Measurements from ENCODE around the gene URB1.
"Not testable (repeated sequence)": the region's sequence is repeated elsewhere in the genome, so short reads cannot be mapped to it uniquely, and the experiment has no call there.

URB1 gene

DNA sequence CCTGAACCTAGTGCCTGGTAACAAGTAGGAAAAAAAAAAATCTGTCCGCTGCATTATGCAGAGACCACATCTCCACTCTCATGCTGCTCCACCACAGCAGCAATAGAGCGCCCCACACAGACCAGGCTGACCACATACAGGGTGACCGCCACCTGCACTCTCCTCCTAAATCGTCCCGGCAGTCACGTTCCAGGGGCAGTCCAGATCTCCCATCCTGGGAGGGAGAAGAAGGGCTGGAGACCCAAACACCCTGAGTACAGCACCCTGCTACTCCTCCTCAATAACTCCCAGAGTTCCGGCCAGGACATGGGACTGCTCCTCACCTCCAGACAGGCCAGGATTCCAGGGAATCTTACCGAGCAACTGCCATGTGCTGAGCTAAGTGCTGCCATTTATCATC, 15.3 kb downstream of the URB1 start:
- Histone ChIP-seq H3K36me3 (ENCODE audit: control insufficient read depth in 4 of 4, insufficient read depth in 4 of 4, low read length in 3 of 4) (peaks cover 8 to 79% (median 54%) of the 10 kb centered on the region in 4 experiments), H3K4me3 (ENCODE audit: control insufficient read depth in 1 of 7, extremely low read depth in 1 of 7, insufficient read depth in 4 of 7, low read depth in 2 of 7, low read length in 6 of 7) (no peak overlapping the region), H3K4me1 (ENCODE audit: control extremely low read depth in 1 of 4, control insufficient read depth in 4 of 4, insufficient read depth in 4 of 4, low read length in 3 of 4) (no peaks in the 10 kb centered on the region), H3K9me3 (ENCODE audit: control extremely low read depth in 1 of 5, control insufficient read depth in 4 of 5, insufficient read depth in 2 of 5, low read depth in 1 of 5, low read length in 4 of 5) (no peaks in the 10 kb centered on the region), H3K27ac (ENCODE audit: insufficient read depth in 1 of 2, low read depth in 1 of 2, low read length in 2 of 2, poor library complexity in 1 of 2, severe bottlenecking in 2 of 2) (no peak overlapping the region), H3K27me3 (replicated peaks in 2 of 5; ENCODE audit: control insufficient read depth in 4 of 5, insufficient read depth in 5 of 5, low read length in 4 of 5) (no peaks in the 10 kb centered on the region)
- CTCF ChIA-PET: no interaction called here
- WGBS (ENCODE audit: insufficient coverage): 97% methylated on average over 6 of the region's 8 CpGs
- POLR2A ChIA-PET: no interaction called here
- no peak for DNase-seq

GRCh38 chr21:32372755-32373154, 20.1 kb downstream of the URB1 start:
- Histone ChIP-seq H3K27me3 (replicated peaks in 2 of 5; ENCODE audit: control insufficient read depth in 4 of 5, insufficient read depth in 5 of 5, low read length in 4 of 5) (no peaks in the 10 kb centered on the region), H3K4me3 (ENCODE audit: control insufficient read depth in 1 of 7, extremely low read depth in 1 of 7, insufficient read depth in 4 of 7, low read depth in 2 of 7, low read length in 6 of 7) (no peak overlapping the region), H3K9me3 (ENCODE audit: control extremely low read depth in 1 of 5, control insufficient read depth in 4 of 5, insufficient read depth in 2 of 5, low read depth in 1 of 5, low read length in 4 of 5) (no peaks in the 10 kb centered on the region), H3K4me1 (ENCODE audit: control extremely low read depth in 1 of 4, control insufficient read depth in 4 of 4, insufficient read depth in 4 of 4, low read length in 3 of 4) (no peaks in the 10 kb centered on the region), H3K36me3 (ENCODE audit: control insufficient read depth in 4 of 4, insufficient read depth in 4 of 4, low read length in 3 of 4) (peaks cover 3 to 80% (median 56%) of the 10 kb centered on the region in 4 experiments), H3K27ac (ENCODE audit: insufficient read depth in 1 of 2, low read depth in 1 of 2, low read length in 2 of 2, poor library complexity in 1 of 2, severe bottlenecking in 2 of 2) (no peak overlapping the region)
- ChIA-PET POLR2A (no interaction called here), CTCF (interaction anchor here (1.4 kb wide), 1 partner anchor 13 kb away, joined by 3 read pairs; no protein-coding TSS in a partner anchor)
- no CpG with 5 or more reads among the region's 3 CpGs for WGBS (ENCODE audit: insufficient coverage)
- DNase-seq: no peak

DNA sequence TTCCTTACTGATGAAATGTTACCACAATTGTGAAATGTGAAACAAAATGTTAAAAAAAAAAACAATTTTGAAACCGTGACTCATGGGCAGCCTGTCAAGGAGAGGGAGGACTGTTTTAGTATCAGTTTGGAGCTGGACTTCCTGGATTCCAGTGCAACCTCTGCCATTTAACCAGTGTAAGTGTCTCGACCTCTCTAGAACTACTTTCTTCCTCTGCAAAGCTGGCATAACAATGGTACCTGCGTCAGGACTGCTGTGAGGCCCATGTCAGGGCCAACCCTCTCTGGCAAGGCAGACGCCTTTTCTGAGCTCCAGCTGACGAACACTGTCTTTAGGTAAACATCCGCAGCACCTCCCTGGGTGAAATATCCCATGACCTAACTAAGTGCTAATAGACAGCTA, 20.9 kb downstream of the URB1 start:
- no peak overlapping the region for H3K4me3 ChIP-seq (ENCODE audit: control insufficient read depth in 1 of 7, extremely low read depth in 1 of 7, insufficient read depth in 4 of 7, low read depth in 2 of 7, low read length in 6 of 7)
- H3K27ac ChIP-seq (ENCODE audit: insufficient read depth in 1 of 2, low read depth in 1 of 2, low read length in 2 of 2, poor library complexity in 1 of 2, severe bottlenecking in 2 of 2): no peak overlapping the region
- ChIA-PET POLR2A (no interaction called here), CTCF (interaction anchor here (1.4 kb wide), 1 partner anchor 14 kb away, joined by 3 read pairs; no protein-coding TSS in a partner anchor)
- no peak for DNase-seq
- no peaks in the 10 kb centered on the region for H3K27me3 ChIP-seq (replicated peaks in 2 of 5; ENCODE audit: control insufficient read depth in 4 of 5, insufficient read depth in 5 of 5, low read length in 4 of 5)
- peaks cover 5 to 80% (median 55%) of the 10 kb centered on the region in 4 experiments for H3K36me3 ChIP-seq (ENCODE audit: control insufficient read depth in 4 of 4, insufficient read depth in 4 of 4, low read length in 3 of 4)
- WGBS (ENCODE audit: insufficient coverage): 100% methylated on average over 4 of the region's 6 CpGs
- no peaks in the 10 kb centered on the region for H3K4me1 ChIP-seq (ENCODE audit: control extremely low read depth in 1 of 4, control insufficient read depth in 4 of 4, insufficient read depth in 4 of 4, low read length in 3 of 4)
- H3K9me3 ChIP-seq (ENCODE audit: control extremely low read depth in 1 of 5, control insufficient read depth in 4 of 5, insufficient read depth in 2 of 5, low read depth in 1 of 5, low read length in 4 of 5): no peaks in the 10 kb centered on the region

DNA sequence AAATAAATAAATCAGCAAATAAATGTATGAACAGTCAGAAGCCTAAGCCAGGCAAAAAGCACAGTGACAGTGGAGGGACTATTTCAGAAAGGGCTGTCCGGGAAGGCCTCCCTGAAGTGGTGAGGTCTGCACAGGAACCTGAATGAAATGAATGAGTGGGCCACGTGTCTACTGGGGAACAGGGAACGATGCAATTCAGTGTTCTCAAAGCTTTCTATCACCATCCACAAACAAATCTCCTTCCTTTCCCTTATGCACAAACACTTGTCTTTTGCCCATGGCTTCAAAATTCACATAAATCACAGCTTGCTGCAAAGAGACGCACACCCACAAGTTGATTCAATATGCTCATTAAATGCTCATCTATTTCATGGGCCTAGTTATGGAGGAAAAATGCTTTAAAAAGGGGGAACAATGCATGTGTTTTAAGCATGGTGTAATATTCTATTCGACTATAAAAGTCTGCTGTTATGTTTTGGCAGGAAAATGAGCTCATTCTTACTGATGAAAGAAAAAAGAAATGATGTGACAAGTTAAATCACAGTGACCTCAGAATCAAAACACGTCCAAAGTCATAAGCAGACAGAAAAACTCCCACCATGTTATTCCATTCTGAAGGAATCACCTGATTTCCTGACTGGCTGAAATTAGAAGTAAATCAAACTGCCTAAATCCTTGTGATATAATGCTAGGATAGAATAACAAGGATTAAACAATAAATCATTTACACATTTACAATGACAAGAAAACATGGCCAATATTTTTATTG, 21.6 kb downstream of the URB1 start:
- CTCF ChIA-PET: no interaction called here
- 91% methylated on average over 4 of the region's 6 CpGs for WGBS (ENCODE audit: insufficient coverage)
- no peaks in the 10 kb centered on the region for H3K4me1 ChIP-seq (ENCODE audit: control extremely low read depth in 1 of 4, control insufficient read depth in 4 of 4, insufficient read depth in 4 of 4, low read length in 3 of 4)
- no peak overlapping the region for H3K27ac ChIP-seq (ENCODE audit: insufficient read depth in 1 of 2, low read depth in 1 of 2, low read length in 2 of 2, poor library complexity in 1 of 2, severe bottlenecking in 2 of 2)
- no peak for DNase-seq
- H3K36me3 ChIP-seq (ENCODE audit: control insufficient read depth in 4 of 4, insufficient read depth in 4 of 4, low read length in 3 of 4): peaks cover 5 to 85% (median 58%) of the 10 kb centered on the region in 4 experiments
- H3K9me3 ChIP-seq (ENCODE audit: control extremely low read depth in 1 of 5, control insufficient read depth in 4 of 5, insufficient read depth in 2 of 5, low read depth in 1 of 5, low read length in 4 of 5): no peaks in the 10 kb centered on the region
- POLR2A ChIA-PET: no interaction called here
- no peak overlapping the region for H3K4me3 ChIP-seq (ENCODE audit: control insufficient read depth in 1 of 7, extremely low read depth in 1 of 7, insufficient read depth in 4 of 7, low read depth in 2 of 7, low read length in 6 of 7)
- no peaks in the 10 kb centered on the region for H3K27me3 ChIP-seq (replicated peaks in 2 of 5; ENCODE audit: control insufficient read depth in 4 of 5, insufficient read depth in 5 of 5, low read length in 4 of 5)

DNA sequence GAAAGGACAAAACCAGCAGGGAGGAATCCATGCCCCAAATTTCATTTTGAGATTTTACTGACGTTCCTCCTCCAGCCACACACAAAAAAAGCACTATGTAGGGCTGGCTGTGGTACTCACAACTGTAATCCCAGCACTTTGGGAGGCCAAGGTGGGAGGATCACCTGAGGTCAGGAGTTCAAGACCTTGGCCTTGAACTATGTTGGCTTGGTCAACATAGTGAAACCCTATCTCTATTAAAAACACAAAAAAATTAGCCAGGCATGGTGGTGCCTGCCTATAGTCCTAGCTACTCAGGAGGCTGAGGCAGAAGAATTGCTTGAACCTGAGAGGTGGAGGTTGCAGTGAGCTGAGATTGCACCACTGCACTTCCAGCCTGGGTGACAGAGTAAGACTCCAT, 23.9 kb downstream of the URB1 start:
- H3K27ac ChIP-seq (ENCODE audit: insufficient read depth in 1 of 2, low read depth in 1 of 2, low read length in 2 of 2, poor library complexity in 1 of 2, severe bottlenecking in 2 of 2); DNase-seq; H3K4me1 ChIP-seq (ENCODE audit: control extremely low read depth in 1 of 4, control insufficient read depth in 4 of 4, insufficient read depth in 4 of 4, low read length in 3 of 4); H3K4me3 ChIP-seq (ENCODE audit: control insufficient read depth in 1 of 7, extremely low read depth in 1 of 7, insufficient read depth in 4 of 7, low read depth in 2 of 7, low read length in 6 of 7); H3K9me3 ChIP-seq (ENCODE audit: control extremely low read depth in 1 of 5, control insufficient read depth in 4 of 5, insufficient read depth in 2 of 5, low read depth in 1 of 5, low read length in 4 of 5); H3K27me3 ChIP-seq (replicated peaks in 2 of 5; ENCODE audit: control insufficient read depth in 4 of 5, insufficient read depth in 5 of 5, low read length in 4 of 5): not testable (repeated sequence)
- CTCF ChIA-PET: interaction anchor here (1.0 kb wide), 1 partner anchor 10 kb away, joined by 3 read pairs; no protein-coding TSS in a partner anchor
- no CpG with 5 or more reads among the region's 1 CpG for WGBS (ENCODE audit: insufficient coverage)
- peaks cover 8 to 88% (median 61%) of the 10 kb centered on the region in 4 experiments for H3K36me3 ChIP-seq (ENCODE audit: control insufficient read depth in 4 of 4, insufficient read depth in 4 of 4, low read length in 3 of 4)
- POLR2A ChIA-PET: interaction anchor here (0.6 kb wide), 1 partner anchor 32 kb away, joined by 3 read pairs; no protein-coding TSS in a partner anchor

- no peak for DNase-seq
- H3K27me3 ChIP-seq (replicated peaks in 2 of 5; ENCODE audit: control insufficient read depth in 4 of 5, insufficient read depth in 5 of 5, low read length in 4 of 5): no peaks in the 10 kb centered on the region
- ChIA-PET POLR2A (no interaction called here), CTCF (interaction anchor here (1.0 kb wide), 1 partner anchor 11 kb away, joined by 3 read pairs; no protein-coding TSS in a partner anchor)
- H3K9me3 ChIP-seq (ENCODE audit: control extremely low read depth in 1 of 5, control insufficient read depth in 4 of 5, insufficient read depth in 2 of 5, low read depth in 1 of 5, low read length in 4 of 5): no peaks in the 10 kb centered on the region
- no peak overlapping the region for H3K27ac ChIP-seq (ENCODE audit: insufficient read depth in 1 of 2, low read depth in 1 of 2, low read length in 2 of 2, poor library complexity in 1 of 2, severe bottlenecking in 2 of 2)
- 94% methylated on average over 9 of the region's 9 CpGs for WGBS (ENCODE audit: insufficient coverage)
- no peak overlapping the region for H3K4me3 ChIP-seq (ENCODE audit: control insufficient read depth in 1 of 7, extremely low read depth in 1 of 7, insufficient read depth in 4 of 7, low read depth in 2 of 7, low read length in 6 of 7)
- H3K36me3 ChIP-seq (ENCODE audit: control insufficient read depth in 4 of 4, insufficient read depth in 4 of 4, low read length in 3 of 4): peaks cover 9 to 90% (median 65%) of the 10 kb centered on the region in 4 experiments
- H3K4me1 ChIP-seq (ENCODE audit: control extremely low read depth in 1 of 4, control insufficient read depth in 4 of 4, insufficient read depth in 4 of 4, low read length in 3 of 4): no peaks in the 10 kb centered on the region
Observed at GRCh38 chr21:32368386-32368785, 24.4 kb downstream of the URB1 start.

- peaks cover 16 to 89% (median 71%) of the 10 kb centered on the region in 4 experiments for H3K36me3 ChIP-seq (ENCODE audit: control insufficient read depth in 4 of 4, insufficient read depth in 4 of 4, low read length in 3 of 4)
- H3K4me1 ChIP-seq (ENCODE audit: control extremely low read depth in 1 of 4, control insufficient read depth in 4 of 4, insufficient read depth in 4 of 4, low read length in 3 of 4): no peaks in the 10 kb centered on the region
- no peaks in the 10 kb centered on the region for H3K9me3 ChIP-seq (ENCODE audit: control extremely low read depth in 1 of 5, control insufficient read depth in 4 of 5, insufficient read depth in 2 of 5, low read depth in 1 of 5, low read length in 4 of 5)
- POLR2A ChIA-PET: interaction anchor here (0.9 kb wide), 1 partner anchor 203 kb away, joined by 3 read pairs; no protein-coding TSS in a partner anchor
- H3K4me3 ChIP-seq (ENCODE audit: control insufficient read depth in 1 of 7, extremely low read depth in 1 of 7, insufficient read depth in 4 of 7, low read depth in 2 of 7, low read length in 6 of 7): no peak overlapping the region
- DNase-seq: no peak
- CTCF ChIA-PET: no interaction called here
- H3K27ac ChIP-seq (ENCODE audit: insufficient read depth in 1 of 2, low read depth in 1 of 2, low read length in 2 of 2, poor library complexity in 1 of 2, severe bottlenecking in 2 of 2): no peak overlapping the region
- 100% methylated on average over 1 of the region's 1 CpG for WGBS (ENCODE audit: insufficient coverage)
- H3K27me3 ChIP-seq (replicated peaks in 2 of 5; ENCODE audit: control insufficient read depth in 4 of 5, insufficient read depth in 5 of 5, low read length in 4 of 5): no peaks in the 10 kb centered on the region
Observed at GRCh38 chr21:32367158-32367557, 25.7 kb downstream of the URB1 start.
